ENCODE results near the gene TMEM184B. TPM values are rescaled to one million over a fixed set of nuclear protein-coding genes. Genes with fewer than 3 reads are reported as not detected.
A peak's percentile ranks its signal among the peaks of the same experiment; 100 is the strongest.

TMEM184B gene
- total RNA-seq, 2 donors from 2014 or later: 76.0 to 137 TPM

DNA sequence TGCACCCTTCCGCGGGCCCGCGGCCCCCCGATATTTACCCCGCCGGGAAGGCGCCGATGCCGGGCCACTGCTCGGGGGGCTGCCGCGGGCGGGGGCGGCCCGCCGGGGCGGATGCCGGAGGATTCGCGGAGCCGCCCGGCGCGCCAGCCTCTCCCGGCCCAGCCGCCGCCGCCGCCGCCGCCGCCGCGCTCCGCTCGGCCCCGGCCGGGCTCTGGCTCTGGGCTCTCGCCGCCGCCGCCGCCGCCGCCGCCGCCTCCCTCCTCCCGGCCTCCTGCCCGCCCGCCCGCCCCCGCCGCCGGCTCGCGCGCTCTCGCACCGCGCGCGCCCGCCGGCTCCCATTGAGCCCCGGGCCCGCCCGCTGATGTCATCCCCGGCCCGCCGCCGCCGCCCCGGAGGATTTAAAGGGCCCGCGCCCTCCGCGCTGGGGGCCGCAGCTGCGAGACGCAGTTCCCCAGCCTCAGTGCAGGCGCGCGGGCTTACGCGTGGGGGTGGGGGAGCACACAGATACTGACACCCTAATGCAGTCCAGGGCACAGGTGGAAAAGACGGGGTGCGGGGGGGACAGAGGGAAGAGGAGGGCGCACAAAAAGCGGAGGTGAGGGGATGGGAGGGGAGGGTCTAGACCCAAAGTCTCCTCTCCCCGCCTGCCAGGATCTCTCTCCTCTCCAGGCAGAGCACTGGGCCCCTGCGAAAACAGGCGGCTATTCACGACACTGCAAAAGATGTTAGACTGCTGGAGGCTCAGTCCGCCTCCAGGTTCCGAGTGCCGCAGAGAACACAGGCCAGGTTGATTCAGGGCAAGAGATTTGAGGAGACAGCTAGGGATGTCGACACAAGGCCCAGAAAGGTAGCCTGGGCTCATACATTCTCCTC is 44.5 kb upstream of the TMEM184B start, which contains the start of gene CSNK1E:
CSNK1E (minus strand) TSS at position 312 of the 873 bp plus-strand sequence. CDS start 3,276 bp downstream, outside the sequence.
- peak; percentile 76 for DNase-seq (ENCODE audit: low spot score)
- WGBS: 2% methylated on average over 75 of the region's 98 CpGs
- H3K36me3 ChIP-seq: no peaks in the 10 kb centered on the region
- no peaks in the 10 kb centered on the region for H3K27me3 ChIP-seq (replicated peaks; ENCODE audit: insufficient read depth)
- peak within 1 kb of the TSS; percentile 99 for H3K27ac ChIP-seq
- H3K9me3 ChIP-seq: no peaks in the 10 kb centered on the region
- peaks cover 27% of the 10 kb centered on the region for H3K4me1 ChIP-seq (replicated peaks)
- TF ChIP-seq POLR2A (IDR thresholded peaks at IDR 0.05) (peak; percentile 67), POLR2AphosphoS5 (IDR thresholded peaks at IDR 0.05) (peak; percentile 41)
- TF ChIP-seq, protein P1, sequence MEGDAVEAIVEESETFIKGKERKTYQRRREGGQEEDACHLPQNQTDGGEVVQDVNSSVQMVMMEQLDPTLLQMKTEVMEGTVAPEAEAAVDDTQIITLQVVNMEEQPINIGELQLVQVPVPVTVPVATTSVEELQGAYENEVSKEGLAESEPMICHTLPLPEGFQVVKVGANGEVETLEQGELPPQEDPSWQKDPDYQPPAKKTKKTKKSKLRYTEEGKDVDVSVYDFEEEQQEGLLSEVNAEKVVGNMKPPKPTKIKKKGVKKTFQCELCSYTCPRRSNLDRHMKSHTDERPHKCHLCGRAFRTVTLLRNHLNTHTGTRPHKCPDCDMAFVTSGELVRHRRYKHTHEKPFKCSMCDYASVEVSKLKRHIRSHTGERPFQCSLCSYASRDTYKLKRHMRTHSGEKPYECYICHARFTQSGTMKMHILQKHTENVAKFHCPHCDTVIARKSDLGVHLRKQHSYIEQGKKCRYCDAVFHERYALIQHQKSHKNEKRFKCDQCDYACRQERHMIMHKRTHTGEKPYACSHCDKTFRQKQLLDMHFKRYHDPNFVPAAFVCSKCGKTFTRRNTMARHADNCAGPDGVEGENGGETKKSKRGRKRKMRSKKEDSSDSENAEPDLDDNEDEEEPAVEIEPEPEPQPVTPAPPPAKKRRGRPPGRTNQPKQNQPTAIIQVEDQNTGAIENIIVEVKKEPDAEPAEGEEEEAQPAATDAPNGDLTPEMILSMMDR (IDR thresholded peaks at IDR 0.05): peak in 1 of 4 experiments; percentile 3
- intact Hi-C loops (cut with DNase I): loop anchor here (5.0 kb wide), 2 partner anchors 45 to 115 kb away; partner anchors contain the start of genes MAFF and TMEM184B
- H3K4me3 ChIP-seq: peak within 1 kb of the TSS; percentile 79 to 80

DNA sequence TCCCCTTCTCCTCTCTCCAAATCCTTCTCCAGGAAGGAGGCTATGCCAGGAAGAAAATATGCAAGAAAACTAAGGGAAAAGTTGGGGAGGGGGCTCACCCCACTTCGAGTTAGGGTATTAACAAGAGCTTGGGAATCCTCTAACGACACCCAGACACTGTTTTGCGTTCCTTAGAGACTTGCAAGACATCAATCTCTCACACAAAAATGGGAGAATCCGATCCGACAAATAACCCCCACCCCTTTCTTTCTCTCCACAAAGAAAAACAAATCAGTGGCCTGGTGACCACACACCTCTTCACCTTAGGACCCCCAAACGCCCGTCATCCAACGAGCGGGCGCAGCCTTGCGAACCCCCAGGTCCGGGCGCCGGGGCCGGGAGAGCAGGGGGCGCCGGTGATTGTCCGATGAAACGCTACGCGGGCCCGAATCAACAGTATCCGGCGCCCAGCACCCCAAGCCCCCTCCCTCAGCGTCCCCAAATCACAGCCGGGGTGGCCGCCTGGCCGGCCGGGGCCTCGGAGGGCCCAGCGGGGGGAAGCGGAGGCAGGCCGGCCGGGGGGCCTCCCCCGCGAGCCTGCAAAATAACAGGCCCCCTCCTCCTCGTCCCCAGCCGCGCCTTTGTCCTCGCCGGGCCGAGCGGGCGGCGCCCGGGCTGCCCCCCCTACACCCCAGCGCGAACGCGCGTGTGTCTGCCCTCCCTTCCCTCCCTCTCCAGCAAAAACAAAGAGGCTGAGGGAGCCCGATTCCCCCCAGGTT is 43.7 kb upstream of the TMEM184B start:
- Histone ChIP-seq H3K27ac (peak overlapping the region; percentile 95 to 98), H3K27me3 (replicated peaks; ENCODE audit: insufficient read depth) (no peaks in the 10 kb centered on the region), H3K4me1 (replicated peaks) (peaks cover 27% of the 10 kb centered on the region), H3K36me3 (no peaks in the 10 kb centered on the region), H3K9me3 (no peaks in the 10 kb centered on the region), H3K4me3 (peak overlapping the region; percentile 79 to 80)
- peak; percentile 64 for TF ChIP-seq POLR2A (IDR thresholded peaks at IDR 0.05)
- peak; percentile 24 for TF ChIP-seq POLR2AphosphoS5 (IDR thresholded peaks at IDR 0.05)
- TF ChIP-seq, protein P1 (IDR thresholded peaks at IDR 0.05): no peak
- DNase-seq (ENCODE audit: low spot score): peak; percentile 68
- under 1% methylated on average over 50 of the region's 52 CpGs for WGBS
- intact Hi-C loops (cut with DNase I): loop anchor here (5.0 kb wide), 2 partner anchors 44 to 114 kb away; partner anchors contain the start of genes MAFF and TMEM184B

DNA sequence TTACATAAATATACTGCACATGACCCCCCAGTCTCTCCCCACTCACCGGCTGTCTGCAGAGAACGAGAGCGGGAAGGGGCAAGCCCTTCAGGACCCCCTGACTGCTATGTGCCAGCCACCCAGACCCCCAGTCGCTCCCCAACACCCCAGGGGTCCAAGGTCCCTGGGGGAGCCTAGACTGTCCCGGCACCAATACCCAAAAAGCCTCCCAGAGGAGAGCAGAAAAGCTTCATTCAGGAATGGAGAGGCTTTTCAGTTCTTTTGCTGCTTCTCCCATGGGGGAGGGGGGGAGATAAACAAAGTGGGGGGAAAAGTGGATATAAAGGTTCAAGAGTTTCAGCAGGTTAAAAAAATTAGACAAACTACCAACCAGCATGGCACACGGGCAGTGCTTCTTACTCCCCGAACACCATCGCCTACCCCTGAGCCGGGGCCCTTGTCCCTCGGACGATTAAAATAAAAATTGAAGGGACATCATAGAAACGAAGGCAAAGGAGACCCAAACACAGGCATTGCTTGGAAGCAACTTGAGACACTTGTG is 43.1 kb upstream of the TMEM184B start:
- intact Hi-C loops (cut with DNase I): loop anchor here (5.0 kb wide), 2 partner anchors 44 to 114 kb away; partner anchors contain the start of genes MAFF and TMEM184B
- H3K4me3 ChIP-seq: peak overlapping the region; percentile 79 to 80
- no peaks in the 10 kb centered on the region for H3K36me3 ChIP-seq
- TF ChIP-seq, protein P1 (IDR thresholded peaks at IDR 0.05): no peak
- TF ChIP-seq POLR2AphosphoS5 (IDR thresholded peaks at IDR 0.05) (no peak), POLR2A (IDR thresholded peaks at IDR 0.05) (no peak)
- H3K27ac ChIP-seq: peak overlapping the region; percentile 95 to 98
- no peaks in the 10 kb centered on the region for H3K9me3 ChIP-seq
- no peak for DNase-seq (ENCODE audit: low spot score)
- H3K27me3 ChIP-seq (replicated peaks; ENCODE audit: insufficient read depth): no peaks in the 10 kb centered on the region
- H3K4me1 ChIP-seq (replicated peaks): peaks cover 27% of the 10 kb centered on the region
- WGBS: under 1% methylated on average over 12 of the region's 12 CpGs

DNA sequence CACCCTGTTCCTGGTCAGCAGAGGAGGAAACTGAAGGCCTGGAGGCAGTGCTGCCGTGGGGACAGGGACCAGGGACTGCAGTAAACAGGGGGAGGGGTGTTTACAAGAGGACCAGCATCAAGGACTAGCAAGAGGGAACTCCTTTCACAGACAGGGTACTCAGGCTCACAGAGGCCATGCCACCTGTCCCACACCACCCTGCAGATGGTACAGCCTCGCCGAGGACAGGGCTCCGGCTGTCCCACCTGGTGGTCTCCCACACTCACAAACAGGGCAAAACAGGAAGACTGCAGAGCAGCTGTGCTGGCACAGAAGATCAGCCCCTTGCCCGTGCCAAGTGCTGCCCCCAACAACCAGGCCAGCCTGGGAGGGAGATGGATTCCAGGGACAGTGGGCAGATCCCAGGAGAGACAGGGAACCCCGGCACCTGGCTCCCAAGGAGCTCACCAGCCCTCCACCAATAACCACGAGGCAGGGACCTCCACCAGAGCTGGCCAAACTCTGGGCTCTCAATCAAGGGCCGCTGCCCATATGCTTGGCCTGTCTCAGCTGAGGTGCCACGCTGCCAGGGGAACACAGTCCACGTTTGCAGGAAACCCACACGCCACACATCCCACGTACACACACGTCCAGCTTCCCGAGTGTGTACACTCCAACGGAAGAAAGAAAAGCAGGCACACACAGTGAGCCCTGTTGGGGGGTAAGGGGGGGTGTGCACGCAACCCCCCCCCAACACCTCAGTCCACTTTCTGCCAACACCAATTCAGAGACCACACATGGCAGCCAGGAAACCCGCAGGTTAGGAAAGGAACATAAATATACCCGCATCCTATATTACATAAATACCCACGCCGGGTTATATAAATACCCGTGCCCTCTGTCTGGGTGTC is 42.4 kb upstream of the TMEM184B start:
- no peaks in the 10 kb centered on the region for H3K9me3 ChIP-seq
- H3K27ac ChIP-seq: peak overlapping the region; percentile 95 to 98
- TF ChIP-seq POLR2AphosphoS5 (IDR thresholded peaks at IDR 0.05): no peak
- TF ChIP-seq, protein P1 (IDR thresholded peaks at IDR 0.05): no peak
- no peaks in the 10 kb centered on the region for H3K27me3 ChIP-seq (replicated peaks; ENCODE audit: insufficient read depth)
- peaks cover 27% of the 10 kb centered on the region for H3K4me1 ChIP-seq (replicated peaks)
- H3K4me3 ChIP-seq: peak overlapping the region; percentile 79 to 80
- no peaks in the 10 kb centered on the region for H3K36me3 ChIP-seq
- WGBS: 7% methylated on average over 21 of the region's 21 CpGs
- DNase-seq (ENCODE audit: low spot score): peak; percentile 29
- intact Hi-C loops (cut with DNase I): loop anchor here (5.0 kb wide), 2 partner anchors 43 to 113 kb away; partner anchors contain the start of genes MAFF and TMEM184B

Data from prostate gland (tissue), 2 donors.